ENCODE results near the gene FKBP15.
"Not testable (repeated sequence)": the region's sequence is repeated elsewhere in the genome, so short reads cannot be mapped to it uniquely, and the experiment has no call there.

FKBP15 gene

GRCh38 chr9:113140896-113141295, 80.2 kb downstream of the FKBP15 start:
- DNase-seq (ENCODE audit: low read depth); H3K4me3 ChIP-seq (ENCODE audit: low read length); H3K9ac ChIP-seq (ENCODE audit: low read length); H3K9me3 ChIP-seq (ENCODE audit: control insufficient read depth, low read length); H3K36me3 ChIP-seq (ENCODE audit: control insufficient read depth, insufficient read depth, low read length, severe bottlenecking); H3K4me1 ChIP-seq (ENCODE audit: control insufficient read depth, insufficient read depth, low read length): not testable (repeated sequence)
- H3K27me3 ChIP-seq (replicated peaks; ENCODE audit: control insufficient read depth, insufficient read depth, low read length) = peaks cover 21% of the 10 kb centered on the region

- no peaks in the 10 kb centered on the region for H3K36me3 ChIP-seq (ENCODE audit: control insufficient read depth, insufficient read depth, low read length, severe bottlenecking)
- H3K9ac ChIP-seq (ENCODE audit: low read length) = no peak overlapping the region
- no peak for DNase-seq (ENCODE audit: low read depth)
- peaks cover 6% of the 10 kb centered on the region for H3K9me3 ChIP-seq (ENCODE audit: control insufficient read depth, low read length)
- no peaks in the 10 kb centered on the region for H3K4me1 ChIP-seq (ENCODE audit: control insufficient read depth, insufficient read depth, low read length)
- H3K27me3 ChIP-seq (replicated peaks; ENCODE audit: control insufficient read depth, insufficient read depth, low read length) = peaks cover 21% of the 10 kb centered on the region
- no peak overlapping the region for H3K4me3 ChIP-seq (ENCODE audit: low read length)
Observed at GRCh38 chr9:113139953-113140352, 81.1 kb downstream of the FKBP15 start.

GRCh38 chr9:113139225-113139829, 81.8 kb downstream of the FKBP15 start:
- peaks cover 6% of the 10 kb centered on the region for H3K9me3 ChIP-seq (ENCODE audit: control insufficient read depth, low read length)
- peaks cover 26% of the 10 kb centered on the region for H3K27me3 ChIP-seq (replicated peaks; ENCODE audit: control insufficient read depth, insufficient read depth, low read length)
- H3K9ac ChIP-seq (ENCODE audit: low read length) = no peak overlapping the region
- no peaks in the 10 kb centered on the region for H3K4me1 ChIP-seq (ENCODE audit: control insufficient read depth, insufficient read depth, low read length)
- DNase-seq (ENCODE audit: low read depth) = no peak
- H3K4me3 ChIP-seq (ENCODE audit: low read length) = no peak overlapping the region
- no peaks in the 10 kb centered on the region for H3K36me3 ChIP-seq (ENCODE audit: control insufficient read depth, insufficient read depth, low read length, severe bottlenecking)

GRCh38 chr9:113138760-113139159, 82.3 kb downstream of the FKBP15 start:
- Histone ChIP-seq H3K9me3 (ENCODE audit: control insufficient read depth, low read length) (peaks cover 6% of the 10 kb centered on the region), H3K4me1 (ENCODE audit: control insufficient read depth, insufficient read depth, low read length) (no peaks in the 10 kb centered on the region), H3K9ac (ENCODE audit: low read length) (no peak overlapping the region), H3K36me3 (ENCODE audit: control insufficient read depth, insufficient read depth, low read length, severe bottlenecking) (no peaks in the 10 kb centered on the region), H3K27me3 (replicated peaks; ENCODE audit: control insufficient read depth, insufficient read depth, low read length) (peaks cover 26% of the 10 kb centered on the region), H3K4me3 (ENCODE audit: low read length) (no peak overlapping the region)
- no peak for DNase-seq (ENCODE audit: low read depth)

- no peak overlapping the region for H3K4me3 ChIP-seq (ENCODE audit: low read length)
- no peak for DNase-seq (ENCODE audit: low read depth)
- H3K36me3 ChIP-seq (ENCODE audit: control insufficient read depth, insufficient read depth, low read length, severe bottlenecking) = no peaks in the 10 kb centered on the region
- peaks cover 26% of the 10 kb centered on the region for H3K27me3 ChIP-seq (replicated peaks; ENCODE audit: control insufficient read depth, insufficient read depth, low read length)
- H3K9me3 ChIP-seq (ENCODE audit: control insufficient read depth, low read length) = peaks cover 6% of the 10 kb centered on the region
- no peak overlapping the region for H3K9ac ChIP-seq (ENCODE audit: low read length)
- H3K4me1 ChIP-seq (ENCODE audit: control insufficient read depth, insufficient read depth, low read length) = no peaks in the 10 kb centered on the region
Observed at GRCh38 chr9:113137196-113138168, 83.6 kb downstream of the FKBP15 start.

- Histone ChIP-seq H3K9ac (ENCODE audit: low read length) (no peak overlapping the region), H3K4me3 (ENCODE audit: low read length) (no peak overlapping the region), H3K9me3 (ENCODE audit: control insufficient read depth, low read length) (no peaks in the 10 kb centered on the region), H3K4me1 (ENCODE audit: control insufficient read depth, insufficient read depth, low read length) (no peaks in the 10 kb centered on the region), H3K27me3 (replicated peaks; ENCODE audit: control insufficient read depth, insufficient read depth, low read length) (peaks cover 18% of the 10 kb centered on the region), H3K36me3 (ENCODE audit: control insufficient read depth, insufficient read depth, low read length, severe bottlenecking) (no peaks in the 10 kb centered on the region)
- peak; percentile 42 for DNase-seq (ENCODE audit: low read depth)
Observed at GRCh38 chr9:113131689-113132151, 89.4 kb downstream of the FKBP15 start.

GRCh38 chr9:113129884-113130283, 91.2 kb downstream of the FKBP15 start:
- no peak overlapping the region for H3K9ac ChIP-seq (ENCODE audit: low read length)
- H3K4me3 ChIP-seq (ENCODE audit: low read length) = no peak overlapping the region
- DNase-seq (ENCODE audit: low read depth) = no peak
- no peaks in the 10 kb centered on the region for H3K36me3 ChIP-seq (ENCODE audit: control insufficient read depth, insufficient read depth, low read length, severe bottlenecking)
- no peaks in the 10 kb centered on the region for H3K4me1 ChIP-seq (ENCODE audit: control insufficient read depth, insufficient read depth, low read length)
- H3K9me3 ChIP-seq (ENCODE audit: control insufficient read depth, low read length) = no peaks in the 10 kb centered on the region
- peaks cover 13% of the 10 kb centered on the region for H3K27me3 ChIP-seq (replicated peaks; ENCODE audit: control insufficient read depth, insufficient read depth, low read length)

- Histone ChIP-seq H3K27me3 (replicated peaks; ENCODE audit: control insufficient read depth, insufficient read depth, low read length) (peaks cover 9% of the 10 kb centered on the region), H3K9ac (ENCODE audit: low read length) (no peak overlapping the region), H3K36me3 (ENCODE audit: control insufficient read depth, insufficient read depth, low read length, severe bottlenecking) (no peaks in the 10 kb centered on the region), H3K4me3 (ENCODE audit: low read length) (no peak overlapping the region), H3K9me3 (ENCODE audit: control insufficient read depth, low read length) (no peaks in the 10 kb centered on the region), H3K4me1 (ENCODE audit: control insufficient read depth, insufficient read depth, low read length) (no peaks in the 10 kb centered on the region)
- no peak for DNase-seq (ENCODE audit: low read depth)
Observed at GRCh38 chr9:113129466-113129865, 91.6 kb downstream of the FKBP15 start.

- Histone ChIP-seq H3K9ac (ENCODE audit: low read length) (no peak overlapping the region), H3K4me1 (ENCODE audit: control insufficient read depth, insufficient read depth, low read length) (no peaks in the 10 kb centered on the region), H3K27me3 (replicated peaks; ENCODE audit: control insufficient read depth, insufficient read depth, low read length) (no peaks in the 10 kb centered on the region), H3K4me3 (ENCODE audit: low read length) (no peak overlapping the region), H3K36me3 (ENCODE audit: control insufficient read depth, insufficient read depth, low read length, severe bottlenecking) (no peaks in the 10 kb centered on the region), H3K9me3 (ENCODE audit: control insufficient read depth, low read length) (no peaks in the 10 kb centered on the region)
- no peak for DNase-seq (ENCODE audit: low read depth)
Observed at GRCh38 chr9:113125386-113126035, 95.6 kb downstream of the FKBP15 start.

- not testable (repeated sequence) for H3K27me3 ChIP-seq (replicated peaks; ENCODE audit: control insufficient read depth, insufficient read depth, low read length); H3K4me1 ChIP-seq (ENCODE audit: control insufficient read depth, insufficient read depth, low read length); H3K9ac ChIP-seq (ENCODE audit: low read length); H3K4me3 ChIP-seq (ENCODE audit: low read length); H3K36me3 ChIP-seq (ENCODE audit: control insufficient read depth, insufficient read depth, low read length, severe bottlenecking); DNase-seq (ENCODE audit: low read depth); H3K9me3 ChIP-seq (ENCODE audit: control insufficient read depth, low read length)
Observed at GRCh38 chr9:113118829-113119228, 102.2 kb downstream of the FKBP15 start.

Measured in adipocyte (in vitro differentiated cells).